Measurements from ENCODE around the gene RETN. TPM values are rescaled to one million over a fixed set of nuclear protein-coding genes. Genes with fewer than 3 reads are reported as not detected.
A peak's percentile ranks its signal among the peaks of the same experiment; 100 is the strongest.

RETN gene
- polyA plus RNA-seq, 2 of the 4 experiments (the other 2 are of a cell fraction), result not detected

DNA sequence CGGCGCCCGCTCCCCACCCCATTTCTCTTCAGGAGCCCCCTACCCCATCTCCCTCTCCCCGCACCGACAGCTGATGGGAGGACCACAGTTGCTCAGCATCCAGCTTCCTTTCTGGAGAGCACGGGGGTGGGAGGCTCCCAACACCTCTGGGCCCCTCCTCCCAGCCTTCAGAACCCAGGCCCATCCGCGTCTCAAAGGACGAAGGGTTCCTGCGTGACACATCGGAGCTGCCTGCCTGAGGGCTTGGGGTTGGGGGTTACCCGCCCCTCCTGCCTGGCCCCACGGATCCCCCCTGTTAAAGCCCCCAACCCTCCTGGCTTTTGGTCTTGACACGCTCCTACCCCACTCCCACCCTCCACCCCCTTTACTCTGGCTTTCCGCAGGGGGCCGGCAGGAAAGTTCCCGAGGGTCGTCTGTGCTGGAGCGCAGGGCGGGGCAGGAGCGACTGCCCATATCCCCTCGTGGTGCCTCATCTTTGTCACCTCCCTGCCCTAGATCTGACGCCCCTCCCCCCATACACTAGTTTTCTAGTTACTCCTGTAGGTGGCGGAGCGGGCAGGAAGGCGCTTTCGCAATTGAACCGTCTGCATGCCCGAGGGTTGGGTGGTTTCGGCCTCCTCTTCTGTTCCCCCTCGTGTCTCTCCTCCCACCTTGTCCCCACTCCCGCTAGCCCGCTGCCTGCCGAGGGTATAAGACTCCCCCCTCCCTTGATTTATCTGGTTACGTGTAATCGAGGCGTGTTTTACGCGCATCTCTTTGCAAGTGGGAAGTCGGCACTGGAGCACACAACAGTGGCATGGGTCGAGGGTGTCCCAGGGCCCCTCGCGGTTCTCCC is 12.7 kb downstream of the RETN start:
- ChIA-PET POLR2A (interaction anchor here (1.0 to 2.0 kb wide), 2 partner anchors 113 to 118 kb away, joined by 3 to 5 read pairs; no protein-coding TSS in a partner anchor), CTCF (interaction anchor here (0.6 to 3.2 kb wide), 50 partner anchors 8 to 586 kb away, joined by 3 to 45 read pairs (median 4); partner anchors contain the start of genes CD209, PET100, RETN and STXBP2)
- no peak for FAIRE-seq
- peak overlapping the region; percentile 99 for H3K4me3 ChIP-seq
- 27% methylated on average over 35 of the region's 43 CpGs for WGBS (ENCODE audit: missing lambda C conversion rate)
- peak overlapping the region; percentile 99 for H3K27ac ChIP-seq
- H3K4me1 ChIP-seq, result peaks cover 10% of the 10 kb centered on the region; the same call in 2 of the 3 replicates
- no peaks in the 10 kb centered on the region for H3K9me3 ChIP-seq
- TF ChIP-seq FOXS1 (CRISPR knock-in tag; IDR thresholded peaks at IDR 0.05) (no peak), RNF2 (IDR thresholded peaks at IDR 0.05; ENCODE audit: borderline replicate concordance, low read depth) (no peak), EHMT2 (IDR thresholded peaks at IDR 0.05; ENCODE audit: low read depth) (no peak), SMC3 (IDR thresholded peaks at IDR 0.05) (peak; percentile 40; the same call in 2 of the 3 replicates), RAD21 (conservative IDR thresholded peaks at IDR 0.05 in 1 of 2, IDR thresholded peaks at IDR 0.05 in 1 of 2) (0 out of 5 replicates have a peak, but pooled peaks of 1 of the 2 experiments have one; percentile 22), FOSL2 (IDR thresholded peaks at IDR 0.05) (no peak), FOSL2 (CRISPR knock-in tag; IDR thresholded peaks at IDR 0.05) (no peak), CEBPB (IDR thresholded peaks at IDR 0.05) (peak; percentile 80 to 94), HOXB5 (CRISPR knock-in tag; IDR thresholded peaks at IDR 0.05) (no peak), CHD2 (IDR thresholded peaks at IDR 0.05; ENCODE audit: low read length, partially characterized antibody) (peak; percentile 30)
- TF ChIP-seq, protein P1, sequence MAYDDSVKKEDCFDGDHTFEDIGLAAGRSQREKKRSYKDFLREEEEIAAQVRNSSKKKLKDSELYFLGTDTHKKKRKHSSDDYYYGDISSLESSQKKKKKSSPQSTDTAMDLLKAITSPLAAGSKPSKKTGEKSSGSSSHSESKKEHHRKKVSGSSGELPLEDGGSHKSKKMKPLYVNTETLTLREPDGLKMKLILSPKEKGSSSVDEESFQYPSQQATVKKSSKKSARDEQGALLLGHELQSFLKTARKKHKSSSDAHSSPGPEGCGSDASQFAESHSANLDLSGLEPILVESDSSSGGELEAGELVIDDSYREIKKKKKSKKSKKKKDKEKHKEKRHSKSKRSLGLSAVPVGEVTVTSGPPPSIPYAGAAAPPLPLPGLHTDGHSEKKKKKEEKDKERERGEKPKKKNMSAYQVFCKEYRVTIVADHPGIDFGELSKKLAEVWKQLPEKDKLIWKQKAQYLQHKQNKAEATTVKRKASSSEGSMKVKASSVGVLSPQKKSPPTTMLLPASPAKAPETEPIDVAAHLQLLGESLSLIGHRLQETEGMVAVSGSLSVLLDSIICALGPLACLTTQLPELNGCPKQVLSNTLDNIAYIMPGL (CRISPR knock-in tag; IDR thresholded peaks at IDR 0.05; ENCODE audit: borderline replicate concordance), result no peak
- TF ChIP-seq, protein P2, sequence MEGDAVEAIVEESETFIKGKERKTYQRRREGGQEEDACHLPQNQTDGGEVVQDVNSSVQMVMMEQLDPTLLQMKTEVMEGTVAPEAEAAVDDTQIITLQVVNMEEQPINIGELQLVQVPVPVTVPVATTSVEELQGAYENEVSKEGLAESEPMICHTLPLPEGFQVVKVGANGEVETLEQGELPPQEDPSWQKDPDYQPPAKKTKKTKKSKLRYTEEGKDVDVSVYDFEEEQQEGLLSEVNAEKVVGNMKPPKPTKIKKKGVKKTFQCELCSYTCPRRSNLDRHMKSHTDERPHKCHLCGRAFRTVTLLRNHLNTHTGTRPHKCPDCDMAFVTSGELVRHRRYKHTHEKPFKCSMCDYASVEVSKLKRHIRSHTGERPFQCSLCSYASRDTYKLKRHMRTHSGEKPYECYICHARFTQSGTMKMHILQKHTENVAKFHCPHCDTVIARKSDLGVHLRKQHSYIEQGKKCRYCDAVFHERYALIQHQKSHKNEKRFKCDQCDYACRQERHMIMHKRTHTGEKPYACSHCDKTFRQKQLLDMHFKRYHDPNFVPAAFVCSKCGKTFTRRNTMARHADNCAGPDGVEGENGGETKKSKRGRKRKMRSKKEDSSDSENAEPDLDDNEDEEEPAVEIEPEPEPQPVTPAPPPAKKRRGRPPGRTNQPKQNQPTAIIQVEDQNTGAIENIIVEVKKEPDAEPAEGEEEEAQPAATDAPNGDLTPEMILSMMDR (IDR thresholded peaks at IDR 0.05), result peak; percentile 44
- TF ChIP-seq, protein P3, sequence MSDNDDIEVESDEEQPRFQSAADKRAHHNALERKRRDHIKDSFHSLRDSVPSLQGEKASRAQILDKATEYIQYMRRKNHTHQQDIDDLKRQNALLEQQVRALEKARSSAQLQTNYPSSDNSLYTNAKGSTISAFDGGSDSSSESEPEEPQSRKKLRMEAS (IDR thresholded peaks at IDR 0.05), result peak; percentile 47
- peak overlapping the region; percentile 100 for H3K4me2 ChIP-seq
- ATAC-seq, result peak; percentile 62 to 74; a peak in 5 of 6 replicates
- peak; percentile 77 to 79 for DNase-seq (ENCODE audit: low read depth in 1 of 2, low spot score in 1 of 2)

DNA sequence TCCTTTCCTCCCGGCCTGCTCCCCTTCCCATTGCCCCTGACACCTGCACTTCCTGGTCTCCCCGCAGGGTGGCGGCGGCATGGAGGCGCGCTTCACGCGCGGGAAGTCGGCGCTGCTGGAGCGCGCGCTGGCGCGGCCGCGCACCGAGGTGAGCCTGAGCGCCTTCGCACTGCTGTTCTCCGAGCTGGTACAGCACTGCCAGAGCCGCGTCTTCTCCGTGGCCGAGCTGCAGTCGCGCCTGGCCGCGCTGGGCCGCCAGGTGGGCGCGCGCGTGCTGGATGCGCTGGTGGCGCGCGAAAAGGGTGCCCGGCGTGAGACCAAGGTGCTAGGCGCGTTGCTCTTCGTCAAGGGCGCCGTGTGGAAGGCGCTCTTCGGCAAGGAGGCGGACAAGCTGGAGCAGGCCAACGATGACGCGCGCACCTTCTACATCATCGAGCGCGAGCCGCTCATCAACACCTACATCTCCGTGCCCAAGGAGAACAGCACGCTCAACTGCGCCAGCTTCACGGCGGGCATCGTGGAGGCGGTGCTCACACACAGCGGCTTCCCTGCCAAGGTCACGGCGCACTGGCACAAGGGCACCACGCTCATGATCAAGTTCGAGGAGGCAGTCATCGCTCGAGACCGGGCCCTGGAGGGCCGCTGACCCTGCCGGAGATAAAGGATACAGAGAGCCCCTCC is 13.5 kb downstream of the RETN start:
- ChIA-PET CTCF (interaction anchor here (1.0 to 3.2 kb wide), 3 partner anchors 39 to 118 kb away, joined by 3 to 36 read pairs (median 3); no protein-coding TSS in a partner anchor), POLR2A (no interaction called here)
- H3K9me3 ChIP-seq, result no peaks in the 10 kb centered on the region
- ATAC-seq (no peak), DNase-seq (ENCODE audit: low read depth in 1 of 2, low spot score in 1 of 2) (no peak), FAIRE-seq (no peak)
- TF ChIP-seq RNF2 (IDR thresholded peaks at IDR 0.05; ENCODE audit: borderline replicate concordance, low read depth), result no peak
- no peak for TF ChIP-seq CBX8 (IDR thresholded peaks at IDR 0.05)
- TF ChIP-seq RAD21 (conservative IDR thresholded peaks at IDR 0.05 in 1 of 2, IDR thresholded peaks at IDR 0.05 in 1 of 2), result no peak
- WGBS (ENCODE audit: missing lambda C conversion rate), result 96% methylated on average over 57 of the region's 74 CpGs
- H3K4me1 ChIP-seq, result peaks cover 10% of the 10 kb centered on the region; the same call in 2 of the 3 replicates
- H3K4me3 ChIP-seq, result peak overlapping the region; percentile 99; the same call in 2 of the 3 replicates
- H3K4me2 ChIP-seq, result peak overlapping the region; percentile 100
- H3K27ac ChIP-seq, result peak overlapping the region; percentile 27 to 99; a peak in 4 of 6 replicates
